ENCODE results near the gene SORCS2.

The SORCS2 gene

DNA sequence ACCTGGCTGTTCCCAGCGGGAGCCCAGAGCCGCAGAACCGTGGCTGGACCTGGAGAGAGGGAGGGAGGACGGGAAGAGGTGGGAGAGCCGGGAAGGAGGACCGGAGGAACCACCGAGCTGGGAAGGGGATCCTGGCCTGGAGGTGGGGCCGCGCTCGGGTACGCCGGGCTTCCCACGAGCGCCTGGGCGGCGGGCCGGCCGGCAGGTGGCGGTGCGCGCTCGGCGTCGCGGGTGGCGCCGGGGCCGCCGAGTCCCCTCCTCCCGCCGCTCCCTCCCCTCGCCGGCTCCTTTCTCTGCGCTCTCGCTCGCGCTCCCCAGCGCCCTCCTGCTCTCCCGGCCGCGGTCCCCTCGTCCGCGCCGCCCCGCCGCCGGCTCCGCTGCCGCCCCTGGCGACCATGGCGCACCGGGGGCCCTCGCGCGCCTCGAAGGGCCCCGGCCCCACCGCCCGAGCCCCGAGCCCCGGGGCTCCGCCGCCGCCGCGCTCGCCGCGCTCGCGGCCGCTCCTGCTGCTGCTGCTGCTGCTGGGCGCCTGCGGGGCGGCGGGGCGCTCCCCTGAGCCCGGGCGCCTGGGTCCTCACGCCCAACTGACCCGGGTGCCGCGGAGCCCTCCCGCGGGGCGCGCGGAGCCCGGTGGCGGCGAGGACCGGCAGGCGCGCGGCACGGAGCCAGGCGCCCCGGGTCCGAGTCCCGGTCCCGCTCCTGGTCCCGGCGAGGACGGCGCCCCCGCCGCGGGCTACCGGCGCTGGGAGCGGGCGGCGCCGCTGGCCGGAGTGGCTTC is at the start of gene SORCS2:
Gene SORCS2 (plus strand): TSS at position 287 of the 778 bp plus-strand sequence.
- DNase-seq (ENCODE audit: low read depth, low spot score), result peak; percentile 91

DNA sequence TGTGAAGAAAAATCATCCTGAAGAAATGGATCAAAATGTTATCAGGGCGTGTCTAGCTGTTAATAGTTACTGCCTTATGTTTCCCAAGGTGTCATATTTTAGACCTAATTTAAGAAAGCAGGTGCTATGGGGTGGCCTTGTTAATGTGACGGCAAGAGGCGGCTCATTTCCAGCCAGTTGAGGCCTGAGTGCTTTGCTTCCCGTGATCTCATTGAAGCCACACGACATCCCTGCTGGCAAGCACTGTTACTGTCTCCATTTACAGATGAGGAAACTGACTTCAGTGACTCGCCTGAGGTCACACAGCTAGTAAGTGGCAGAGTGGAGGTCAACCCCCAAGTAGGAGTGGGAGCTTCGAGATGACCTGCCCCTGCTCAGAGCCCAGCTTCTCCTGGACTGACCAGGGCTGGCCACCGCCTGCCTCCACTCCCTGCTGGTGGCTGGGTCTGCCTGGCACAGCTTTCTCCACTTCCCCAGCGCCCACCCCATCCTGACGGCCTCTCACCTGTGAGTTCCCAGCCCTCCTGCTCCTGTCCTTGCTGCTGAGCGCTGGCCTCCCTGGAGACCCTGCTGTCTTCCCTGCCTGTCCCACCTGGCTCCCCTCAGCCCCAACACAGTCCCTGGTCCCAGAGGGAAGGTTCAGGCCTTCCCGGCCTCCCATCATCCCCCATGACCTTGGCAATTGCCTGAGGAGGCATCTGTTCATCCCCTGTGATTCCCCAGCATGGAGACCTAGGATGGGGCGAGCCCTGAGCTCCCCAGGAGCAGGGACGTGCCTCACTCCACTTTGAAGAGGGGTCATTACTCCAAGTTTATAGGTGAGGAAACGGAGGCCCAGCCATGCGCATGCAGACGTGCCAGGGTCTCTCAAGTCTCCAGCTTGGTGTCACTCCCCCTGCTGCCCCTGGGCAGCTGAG is 47.7 kb upstream of the SORCS2 start:
- no peak for DNase-seq (ENCODE audit: low read depth, low spot score)

DNA sequence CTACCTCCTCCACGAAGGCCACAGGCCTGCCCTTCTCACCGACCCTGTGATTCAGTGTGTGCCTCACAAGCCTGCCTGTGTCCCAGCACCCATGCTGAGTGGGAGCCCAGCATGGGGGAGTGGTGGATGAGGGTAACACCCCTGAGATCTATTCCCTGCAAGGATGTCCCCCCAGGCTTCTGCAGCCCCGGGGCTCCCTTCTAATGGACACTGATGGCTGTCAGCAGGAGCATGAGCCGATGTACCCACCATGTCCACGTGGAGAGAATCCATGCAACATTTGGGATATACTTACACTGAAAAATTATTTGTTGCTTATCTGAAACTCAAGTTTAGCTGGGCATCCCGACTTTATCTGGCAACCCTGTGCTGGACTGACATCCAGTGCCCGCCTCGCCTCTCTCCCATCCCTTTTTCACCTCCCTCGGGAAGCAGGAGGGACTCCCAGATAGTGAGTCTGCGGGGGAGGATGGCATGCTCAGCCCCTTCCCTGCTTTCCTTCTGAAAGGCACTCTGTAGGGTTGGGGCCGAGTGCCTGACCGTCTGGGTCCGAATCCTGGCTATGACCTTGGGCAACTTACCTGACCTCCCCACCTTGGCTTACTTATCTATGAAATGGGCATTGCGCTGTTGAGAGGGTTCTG is 46.9 kb upstream of the SORCS2 start:
- no peak for DNase-seq (ENCODE audit: low read depth, low spot score)

DNA sequence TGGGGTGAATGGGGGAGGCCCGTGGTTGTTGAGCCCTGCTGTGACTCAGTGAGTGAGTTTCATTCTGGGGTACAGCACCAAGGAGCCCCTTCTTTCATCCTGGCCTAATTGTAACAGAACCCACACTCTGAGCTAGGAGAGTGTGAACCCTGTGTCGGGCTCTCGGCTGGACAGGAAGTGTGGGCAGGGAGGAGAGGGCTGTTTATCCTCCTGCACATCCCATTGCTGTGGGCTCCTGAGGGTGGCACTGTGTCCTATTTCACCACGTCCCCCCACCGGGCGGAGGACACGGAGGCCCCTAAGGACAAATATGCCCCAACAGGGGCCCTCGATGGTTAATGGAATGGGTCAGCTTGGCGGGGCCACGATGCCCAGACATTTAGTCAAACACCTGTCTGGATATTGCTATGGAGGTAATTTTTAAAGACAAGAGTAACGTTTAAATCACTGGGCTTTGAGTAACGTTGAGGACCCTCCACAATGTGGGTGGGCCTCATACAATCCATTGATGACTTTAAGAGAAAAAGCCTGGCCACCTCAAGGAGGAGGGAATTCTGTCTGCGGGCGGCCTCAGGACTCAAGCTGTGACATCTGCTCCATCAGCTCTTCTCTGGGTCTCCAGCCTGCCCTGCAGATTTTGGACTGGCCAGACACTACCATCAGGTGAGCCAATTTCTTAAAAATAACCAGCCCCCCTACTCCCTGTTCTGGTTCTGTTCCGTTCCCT is 46.1 kb upstream of the SORCS2 start:
- no peak for DNase-seq (ENCODE audit: low read depth, low spot score)

DNA sequence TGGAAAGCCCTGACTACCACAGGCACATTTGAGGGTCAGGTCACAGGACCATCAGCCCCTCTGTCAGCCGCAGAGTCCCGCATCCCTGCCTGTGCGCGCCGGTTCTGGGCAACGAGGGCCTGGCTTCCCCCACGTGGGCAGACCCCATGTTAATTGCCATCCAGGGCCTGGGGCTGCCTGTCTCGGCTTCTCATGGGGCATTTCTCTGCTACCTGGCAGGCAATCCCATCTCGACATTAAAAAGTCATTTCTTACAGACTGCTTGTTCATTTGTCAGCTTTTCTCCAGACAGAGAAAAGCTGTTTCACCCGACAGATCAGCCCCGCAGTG is 45.6 kb upstream of the SORCS2 start:
- DNase-seq (ENCODE audit: low read depth, low spot score), result no peak

DNA sequence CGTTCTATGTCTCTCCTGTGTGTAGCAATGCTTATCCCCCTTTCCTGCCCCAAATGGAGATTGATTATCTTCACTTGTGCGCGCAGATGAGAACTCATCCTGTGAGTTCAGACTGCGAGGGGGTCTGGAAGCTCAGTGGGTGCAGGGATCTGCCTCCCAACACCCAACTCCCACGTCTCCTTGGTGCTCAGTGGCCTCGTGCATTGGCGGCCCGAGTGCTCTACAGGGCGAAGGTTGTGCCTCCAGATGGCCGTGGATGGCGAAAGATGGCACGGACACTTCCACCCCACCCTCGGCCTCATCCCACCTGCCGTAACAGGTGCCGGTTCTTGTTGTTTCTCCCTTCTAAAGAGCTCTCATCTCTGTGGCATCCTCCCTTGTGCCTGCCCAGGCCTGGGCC is 45.1 kb upstream of the SORCS2 start:
- no peak for DNase-seq (ENCODE audit: low read depth, low spot score)

DNA sequence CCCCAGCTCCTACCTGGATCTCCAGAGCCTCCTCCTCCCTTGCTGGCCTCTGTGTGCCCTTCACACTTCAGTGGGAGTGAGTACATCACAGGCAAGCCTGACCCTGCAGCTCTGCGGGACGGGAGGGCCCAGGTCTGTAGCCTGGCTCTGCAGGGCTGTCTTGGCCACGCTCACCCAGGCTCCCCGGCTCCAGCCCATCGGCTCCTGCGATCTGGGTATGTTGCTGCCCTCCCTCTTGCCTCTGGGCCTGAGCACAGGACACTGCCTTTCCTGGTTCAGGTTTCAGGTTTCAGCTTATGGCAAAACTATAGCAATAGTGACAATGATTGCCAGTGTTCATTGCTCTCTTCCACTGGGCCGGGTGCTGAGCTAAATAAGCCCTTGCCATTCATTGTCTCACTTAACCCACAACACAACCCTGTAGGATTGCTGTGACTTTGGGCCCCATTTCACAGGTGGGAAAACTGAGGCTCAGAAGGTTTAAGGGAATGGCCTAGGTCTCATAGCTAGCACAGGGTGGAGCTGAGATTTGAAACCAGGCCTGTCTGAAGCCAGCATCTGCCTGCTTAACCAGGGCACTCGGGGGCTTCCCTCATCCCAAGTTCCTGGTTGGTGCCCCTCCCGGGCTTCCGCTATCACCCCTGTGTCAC is 44.6 kb upstream of the SORCS2 start:
- no peak for DNase-seq (ENCODE audit: low read depth, low spot score)

DNA sequence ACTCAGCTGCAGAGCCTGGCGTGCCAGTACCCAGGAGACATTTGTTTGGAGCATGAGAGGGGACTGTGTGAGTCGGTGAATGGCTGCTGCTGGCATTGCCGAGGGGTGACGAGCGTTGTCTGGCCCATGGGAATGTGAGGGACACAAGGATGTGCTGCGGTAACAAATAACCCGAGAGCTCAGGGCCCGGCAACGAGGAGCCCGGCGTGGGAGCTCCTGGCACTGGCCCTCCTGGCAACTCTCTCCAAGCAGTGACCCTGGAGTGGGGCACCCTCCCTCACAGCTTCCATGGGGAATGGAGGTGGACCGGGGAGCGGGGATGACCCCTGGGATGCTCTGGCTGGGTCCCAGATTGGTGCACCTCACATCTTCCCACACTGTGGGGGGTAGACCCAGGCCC is 44.0 kb upstream of the SORCS2 start:
- DNase-seq (ENCODE audit: low read depth, low spot score), result no peak

DNA sequence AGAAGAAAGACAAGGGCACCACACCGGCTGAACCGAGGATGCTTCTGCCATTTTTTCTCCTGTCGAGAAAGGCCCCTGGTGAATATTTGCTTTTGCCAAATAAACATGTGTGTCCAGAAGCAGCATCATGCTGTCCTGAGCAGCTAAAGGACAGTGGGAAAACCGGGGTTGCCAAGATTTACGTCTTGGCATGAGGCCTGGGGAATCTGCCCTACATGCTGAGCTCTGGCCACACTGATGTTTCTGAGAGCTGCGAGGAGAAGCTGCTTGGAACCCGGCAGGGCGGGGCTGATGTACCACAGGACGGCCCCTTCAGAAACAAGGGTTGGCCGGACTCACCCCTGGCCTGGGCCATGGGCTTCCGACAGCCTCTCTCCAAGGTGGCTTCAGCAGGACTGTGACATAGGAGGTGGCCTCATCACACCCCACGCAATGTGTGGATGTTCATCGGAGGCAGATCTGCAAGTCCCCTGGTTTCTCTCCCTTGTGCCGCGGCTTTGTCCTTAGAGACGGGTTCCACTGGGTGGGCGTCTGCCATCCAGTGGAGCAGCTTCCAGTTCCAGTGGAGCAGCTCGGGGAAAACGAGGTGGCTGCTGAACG is 42.2 kb upstream of the SORCS2 start:
- DNase-seq (ENCODE audit: low read depth, low spot score), result no peak

DNA sequence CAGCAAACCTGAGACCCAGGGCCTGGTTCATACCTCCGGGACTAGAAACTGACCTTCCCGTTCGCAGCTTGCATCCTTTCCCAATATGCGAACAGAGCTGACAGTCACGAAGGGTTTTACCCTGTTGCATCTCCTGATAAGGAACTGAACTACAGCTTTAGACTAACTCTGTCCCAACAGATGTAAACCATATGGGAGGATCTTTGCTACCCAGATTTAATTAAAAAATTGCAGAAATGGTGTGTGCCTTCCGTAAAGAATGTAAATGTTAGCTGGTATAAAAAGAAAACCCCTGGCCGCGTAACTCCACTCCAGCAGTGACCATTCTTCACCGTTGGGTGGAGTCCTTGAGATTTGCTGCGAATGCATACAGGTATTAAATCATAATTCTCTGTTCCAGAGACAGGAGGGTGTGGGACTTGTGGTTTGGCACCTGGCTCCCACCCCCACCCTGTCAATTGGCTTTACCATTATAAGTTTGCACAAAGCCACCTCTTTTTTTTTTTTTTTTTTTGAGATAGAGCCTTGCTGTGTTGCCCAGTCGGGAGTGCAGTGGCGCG is 40.6 kb upstream of the SORCS2 start:
- DNase-seq (ENCODE audit: low read depth, low spot score), result no peak

DNA sequence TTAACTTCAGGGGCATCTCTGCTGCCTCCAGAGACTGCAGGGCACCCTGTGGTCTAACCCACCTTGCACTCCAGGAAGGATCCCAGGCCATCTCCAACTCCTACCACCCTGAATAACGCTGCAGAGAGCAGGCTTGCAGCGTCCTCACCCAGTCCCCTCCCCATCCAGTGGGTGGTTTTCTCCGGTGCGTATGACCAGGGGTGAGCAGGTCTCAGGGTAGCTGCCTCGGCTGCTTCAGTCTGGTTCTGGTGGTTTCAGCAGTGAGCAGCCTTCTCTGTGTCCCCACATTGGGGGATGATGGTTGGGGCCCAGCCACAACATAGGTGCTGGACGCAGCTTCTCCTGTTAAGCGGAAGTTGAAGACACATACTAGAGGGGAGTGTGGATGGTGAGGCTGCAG is 38.6 kb upstream of the SORCS2 start:
- no peak for DNase-seq (ENCODE audit: low read depth, low spot score)

DNA sequence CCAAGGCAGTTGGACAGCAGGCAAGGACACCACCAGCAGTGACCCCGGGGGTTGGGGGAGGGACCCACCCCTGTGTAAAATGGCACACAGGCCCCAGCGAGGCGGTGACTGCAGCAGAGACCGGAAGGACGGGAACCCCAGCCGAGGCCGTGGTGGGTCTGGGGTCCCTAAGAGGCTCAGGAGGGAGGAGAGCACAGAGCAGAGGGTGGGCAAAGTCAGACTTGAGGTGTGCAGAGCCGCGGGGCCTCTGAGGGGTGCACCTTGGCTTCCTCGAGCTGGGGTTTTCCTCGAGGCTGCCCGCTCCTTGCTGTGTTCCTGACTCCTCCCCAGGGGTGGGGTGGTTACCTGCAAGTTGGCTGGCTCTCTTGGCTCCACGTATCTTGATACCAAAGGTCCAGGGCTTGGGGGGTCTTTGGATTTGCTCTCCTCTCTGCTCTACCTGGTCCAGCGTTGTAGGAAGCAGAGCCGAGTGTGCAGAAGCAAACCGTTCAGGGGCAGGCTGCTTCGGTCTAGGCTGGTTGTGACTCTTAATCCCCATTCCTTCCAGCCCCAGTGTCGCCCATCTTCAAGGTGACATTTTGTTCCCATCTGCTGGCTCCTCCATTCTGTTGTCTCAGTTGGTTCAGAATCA is 37.9 kb upstream of the SORCS2 start:
- no peak for DNase-seq (ENCODE audit: low read depth, low spot score)

DNA sequence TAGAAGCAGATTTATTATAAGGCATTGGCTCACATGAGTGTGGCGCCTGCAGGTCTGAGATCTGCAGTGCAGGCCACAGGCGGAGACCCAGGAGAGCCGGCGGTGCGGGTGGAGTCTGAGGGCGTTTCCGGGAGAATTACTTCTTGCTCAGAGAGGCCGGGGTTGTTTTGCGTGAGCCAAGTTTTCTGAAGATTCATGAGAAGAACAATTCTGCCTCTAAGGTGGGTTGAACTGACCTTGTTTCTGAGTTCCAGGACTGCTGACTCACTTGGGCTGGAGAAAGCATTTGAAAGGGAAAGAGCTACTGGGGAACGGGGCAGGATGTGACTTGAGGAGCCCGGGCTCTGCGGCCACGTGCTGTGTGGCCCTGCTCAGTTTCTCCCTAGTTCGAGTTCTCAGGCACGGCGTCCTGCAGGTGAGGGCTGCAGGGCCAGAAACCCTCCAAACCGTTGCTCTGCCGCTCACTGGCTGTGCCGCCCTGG is 36.7 kb upstream of the SORCS2 start:
- DNase-seq (ENCODE audit: low read depth, low spot score), result peak; percentile 40

DNA sequence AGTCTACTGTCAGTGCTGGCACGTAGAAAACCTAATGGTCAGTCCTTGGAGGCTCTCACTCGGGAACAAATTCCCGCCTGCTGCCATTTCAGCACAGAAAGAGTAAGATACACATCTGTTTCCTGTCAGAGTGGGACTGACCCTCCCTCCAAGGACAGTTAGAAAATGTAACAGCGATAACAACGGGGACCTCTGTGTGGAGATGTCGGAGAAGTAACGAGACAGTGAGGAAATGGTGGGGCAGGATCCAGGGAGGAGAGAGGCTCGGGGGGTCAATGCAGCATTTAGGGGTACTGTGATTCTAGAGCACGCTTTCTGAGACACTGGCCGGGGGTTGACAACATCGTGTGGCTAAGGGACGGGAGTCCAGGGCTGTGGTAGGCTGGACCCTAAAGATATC is 36.0 kb upstream of the SORCS2 start:
- DNase-seq (ENCODE audit: low read depth, low spot score), result no peak

DNA sequence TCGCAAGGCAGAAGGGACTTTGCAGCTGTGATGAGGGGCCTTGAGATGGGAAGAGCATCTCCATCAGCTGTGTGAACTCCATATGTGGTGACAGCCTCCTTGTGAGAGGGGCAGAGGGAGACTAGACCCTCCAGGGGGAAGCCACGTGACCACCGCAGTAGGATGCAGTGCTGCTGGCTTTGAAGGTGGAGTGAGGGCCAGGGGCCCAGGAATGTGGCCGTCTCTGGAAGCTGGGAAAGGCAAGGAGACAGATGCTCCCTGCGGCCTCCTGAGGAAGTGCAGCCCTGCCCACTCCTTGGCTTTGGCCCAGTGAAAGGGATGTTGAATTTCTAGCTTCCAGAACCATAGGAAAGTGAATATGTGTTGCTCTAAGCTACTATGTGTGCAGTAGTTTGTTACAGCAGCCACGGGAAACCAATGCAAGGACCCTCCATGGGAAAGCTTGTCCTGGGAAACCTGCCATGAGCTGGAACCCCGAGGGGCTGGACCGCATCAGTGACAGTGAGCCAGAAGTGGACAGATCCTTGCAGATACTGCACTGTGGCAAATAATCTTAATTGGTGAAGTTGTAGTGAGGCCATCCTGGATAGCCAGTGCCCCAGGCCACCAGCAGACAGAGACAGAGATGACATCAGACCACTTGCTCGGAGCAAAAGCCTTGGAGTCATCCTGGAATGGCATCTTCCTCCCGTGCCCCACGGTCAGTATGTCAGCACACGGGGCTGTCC is 35.4 kb upstream of the SORCS2 start:
- peak; percentile 53 for DNase-seq (ENCODE audit: low read depth, low spot score)

DNA sequence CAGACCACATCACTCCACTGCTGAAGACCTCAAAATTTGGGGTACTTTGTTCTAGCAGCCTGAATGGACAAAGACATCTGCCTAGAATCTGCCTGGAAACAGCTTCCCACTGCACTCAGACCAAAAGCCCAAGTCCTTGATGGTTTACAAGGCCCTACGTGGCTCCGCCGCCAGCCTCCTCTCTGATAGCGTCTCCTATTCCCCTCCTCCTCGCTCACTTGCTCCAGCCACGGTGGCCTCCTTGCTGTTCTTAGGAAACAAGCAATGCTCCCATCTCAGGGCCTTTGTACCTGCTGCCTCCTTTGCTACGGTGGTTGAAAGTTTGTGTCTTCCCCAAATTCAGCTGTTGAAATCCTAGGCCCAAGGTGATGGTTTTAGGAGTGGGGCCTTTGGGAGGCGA is 34.7 kb upstream of the SORCS2 start:
- DNase-seq (ENCODE audit: low read depth, low spot score), result no peak

DNA sequence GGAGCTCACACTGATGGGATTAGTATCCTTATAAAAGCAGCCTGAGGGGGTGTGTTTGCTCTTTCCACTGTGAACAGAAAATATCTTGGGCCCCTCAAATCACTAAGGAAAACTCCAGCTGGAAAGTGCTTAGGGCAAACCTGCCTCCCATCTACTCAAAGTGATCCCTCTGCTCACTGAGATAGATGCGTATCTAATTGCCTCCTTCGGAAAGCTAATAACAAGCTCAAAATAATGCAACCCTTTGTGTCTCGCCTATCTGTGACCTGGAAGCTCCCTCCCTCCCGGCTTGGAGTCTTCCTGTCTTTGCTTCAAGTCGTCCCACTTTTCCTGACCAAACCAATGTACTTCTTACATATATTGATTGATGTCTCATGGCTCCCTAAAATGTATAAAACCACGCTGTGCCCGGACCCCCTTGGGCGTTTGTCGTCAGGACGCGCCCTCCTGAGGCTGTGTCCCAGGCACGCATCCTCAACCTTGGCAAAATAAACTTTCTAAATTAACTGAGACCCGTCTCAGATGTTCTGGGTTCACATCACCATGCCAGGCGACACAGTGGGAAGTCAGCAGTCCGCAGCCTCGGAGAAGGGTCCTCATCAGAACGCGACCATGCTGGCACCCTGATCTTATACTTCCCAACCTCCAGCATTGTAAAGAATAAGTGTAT is 34.1 kb upstream of the SORCS2 start:
- DNase-seq (ENCODE audit: low read depth, low spot score), result no peak

DNA sequence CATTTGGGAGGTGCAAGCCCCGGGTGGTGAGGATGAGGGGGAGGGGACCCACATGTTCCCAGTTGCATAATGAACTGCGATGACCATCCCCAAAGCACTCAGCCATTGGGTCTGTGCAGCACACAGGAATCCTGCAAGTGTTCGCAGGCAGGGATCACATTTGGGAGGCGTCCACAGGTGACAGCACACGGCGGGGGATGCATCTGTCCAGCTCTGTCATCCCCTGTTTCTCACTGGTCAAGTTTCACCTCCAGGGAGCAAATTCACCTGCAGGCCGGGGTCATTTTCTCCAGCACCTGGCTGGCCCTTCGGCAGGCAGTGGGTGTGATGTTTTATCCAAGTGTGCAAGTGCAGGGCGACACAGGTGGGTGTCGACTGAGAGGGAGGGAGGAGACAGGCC is 33.3 kb upstream of the SORCS2 start:
- DNase-seq (ENCODE audit: low read depth, low spot score), result no peak

DNA sequence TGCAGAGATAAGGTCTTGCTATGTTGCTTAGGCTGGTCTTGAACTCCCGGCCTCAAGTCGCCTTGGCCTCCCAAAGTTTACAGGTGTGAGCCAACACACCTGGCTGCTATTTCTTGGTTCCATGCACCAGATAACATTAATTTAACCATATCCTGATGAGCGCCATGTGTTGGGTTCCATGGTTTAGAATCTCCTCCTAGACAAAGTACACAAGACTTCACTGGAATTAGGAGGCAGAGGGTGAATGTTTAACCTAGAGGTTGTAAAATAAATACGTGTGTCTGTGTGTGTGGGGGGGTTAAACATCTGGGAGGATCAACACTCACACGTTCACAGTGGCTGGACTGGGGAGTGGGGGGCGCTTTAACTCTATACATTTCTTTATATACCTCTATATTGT is 32.4 kb upstream of the SORCS2 start:
- no peak for DNase-seq (ENCODE audit: low read depth, low spot score)
